Adrenal gland (tissue), 5 donors: ENCODE data around the gene ANKRD36B.
"Not testable (repeated sequence)": the region's sequence is repeated elsewhere in the genome, so short reads cannot be mapped to it uniquely, and the experiment has no call there.

Experiments used
- CTCF ChIP-seq, 6 experiments: fragments of 450-650 bp in 4 of 6; fragments of 200-600 bp in 2 of 6; sonication (generic) in 1 of 6; IDR thresholded peaks; 1 replicate in 5 of 6; 2 replicates in 1 of 6; pipeline versions ENCODE4 v1.5.1 to v1.8.0; 2016 to 2021; ENCODE audit warnings: antibody characterized with exemption in 6 of 6, mild to moderate bottlenecking in 2 of 6, moderate library complexity in 1 of 6
- POLR2A ChIP-seq, 2 donors: fragments of 450-650 bp; IDR thresholded peaks; one replicate each; pipeline ENCODE4 v1.6.1; 2017; ENCODE audit warnings: antibody characterized with exemption in 2 of 2, mild to moderate bottlenecking in 2 of 2, moderate library complexity in 1 of 2
- donor health status: DM: no; HTN: no; CAD: no.

GRCh38 chr2:97525904-97526303 lies 63.8 kb downstream of the ANKRD36B start:
- TF ChIP-seq CTCF, POLR2A (IDR thresholded peaks at IDR 0.05): not testable (repeated sequence)
